Cerebellar nuclear complex (tissue), 1 donor: ENCODE results near the gene MMP21.

Experiments
- DNase-seq, 2 experiments: peaks; one replicate each; lab custom pipeline; 2025; lab: John Stamatoyannopoulos, UW

Gene MMP21, protein sequence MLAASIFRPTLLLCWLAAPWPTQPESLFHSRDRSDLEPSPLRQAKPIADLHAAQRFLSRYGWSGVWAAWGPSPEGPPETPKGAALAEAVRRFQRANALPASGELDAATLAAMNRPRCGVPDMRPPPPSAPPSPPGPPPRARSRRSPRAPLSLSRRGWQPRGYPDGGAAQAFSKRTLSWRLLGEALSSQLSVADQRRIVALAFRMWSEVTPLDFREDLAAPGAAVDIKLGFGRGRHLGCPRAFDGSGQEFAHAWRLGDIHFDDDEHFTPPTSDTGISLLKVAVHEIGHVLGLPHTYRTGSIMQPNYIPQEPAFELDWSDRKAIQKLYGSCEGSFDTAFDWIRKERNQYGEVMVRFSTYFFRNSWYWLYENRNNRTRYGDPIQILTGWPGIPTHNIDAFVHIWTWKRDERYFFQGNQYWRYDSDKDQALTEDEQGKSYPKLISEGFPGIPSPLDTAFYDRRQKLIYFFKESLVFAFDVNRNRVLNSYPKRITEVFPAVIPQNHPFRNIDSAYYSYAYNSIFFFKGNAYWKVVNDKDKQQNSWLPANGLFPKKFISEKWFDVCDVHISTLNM

DNA sequence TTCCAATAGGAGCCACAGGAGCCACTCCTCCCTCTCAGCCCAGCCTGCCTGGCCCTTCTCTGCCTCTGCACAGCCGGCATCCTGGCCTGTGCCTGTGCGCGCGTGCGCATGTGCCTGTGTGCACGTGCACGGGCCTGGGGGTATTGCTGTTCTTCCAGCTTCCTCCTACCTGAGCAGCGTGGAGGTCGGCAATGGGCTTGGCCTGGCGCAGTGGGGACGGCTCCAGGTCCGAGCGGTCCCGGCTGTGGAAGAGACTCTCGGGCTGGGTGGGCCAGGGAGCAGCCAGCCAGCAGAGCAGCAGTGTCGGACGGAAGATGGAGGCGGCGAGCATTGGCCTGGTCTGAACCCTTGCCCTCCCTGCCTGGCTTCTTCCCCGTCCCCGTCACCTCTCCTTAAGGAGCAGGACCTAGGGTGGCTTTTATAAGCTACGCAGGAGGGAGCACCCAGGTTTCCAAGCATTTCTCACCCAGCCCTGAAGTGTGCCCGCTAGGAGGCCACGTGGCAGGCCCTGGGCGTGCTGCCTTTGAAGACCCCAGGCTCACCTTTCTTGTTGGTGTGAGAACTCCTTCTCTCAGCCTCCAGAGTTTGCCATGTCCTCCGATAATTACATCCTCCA lies at the start of gene MMP21:
MMP21 (minus strand) TSS at position 331 of the 616 bp plus-strand sequence; CDS start at position 331, 0 bp downstream.
- DNase-seq = no peak

DNA sequence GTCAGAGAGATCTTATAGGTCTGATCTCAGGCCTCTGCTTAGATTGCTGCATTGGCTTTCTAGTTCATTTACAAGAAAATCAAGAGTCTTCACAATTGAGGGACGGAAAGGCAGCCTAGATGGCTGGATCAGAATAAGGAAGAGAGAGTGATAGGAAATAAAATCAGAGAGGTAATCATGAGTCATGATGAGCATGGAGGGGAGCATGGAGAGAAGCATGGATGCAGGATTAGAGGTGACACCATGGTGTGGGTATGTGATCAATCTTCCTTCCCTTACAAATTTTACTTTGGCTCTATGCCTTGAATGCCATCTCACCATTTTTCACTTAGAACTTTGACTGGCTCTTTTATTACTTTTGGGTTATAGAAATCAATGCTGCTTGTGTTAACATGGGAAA lies 49.1 kb upstream of the MMP21 start:
- no peak for DNase-seq

DNA sequence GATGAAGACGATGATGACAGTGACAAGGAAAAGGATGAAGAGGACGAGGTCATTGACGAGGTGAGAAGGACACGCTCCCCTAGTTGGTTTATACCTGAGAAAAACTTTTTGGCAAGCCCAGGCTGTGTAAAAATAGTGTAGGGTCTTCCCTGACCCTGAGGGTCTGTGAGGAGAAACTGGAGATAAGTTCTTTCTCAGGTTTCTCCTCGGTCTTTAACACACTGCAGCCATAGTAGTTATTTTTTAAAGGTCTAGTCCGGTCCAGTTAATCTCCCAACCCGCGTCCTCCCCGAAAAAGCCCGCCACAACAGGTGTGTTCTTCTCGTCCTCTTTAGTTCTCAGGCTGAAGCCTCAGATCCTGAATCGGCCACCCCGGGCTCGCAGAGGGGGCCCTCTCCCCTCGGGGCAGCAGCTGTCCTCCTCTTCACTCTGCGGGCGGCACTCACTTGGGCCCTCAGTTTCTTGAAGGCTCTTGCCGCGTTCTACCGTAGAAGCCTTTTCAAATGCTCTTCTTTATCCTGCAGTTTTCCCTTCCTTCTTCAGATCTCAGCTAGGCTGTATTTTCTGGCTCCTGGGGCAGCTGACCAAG lies 48.1 kb upstream of the MMP21 start:
- DNase-seq = no peak

DNA sequence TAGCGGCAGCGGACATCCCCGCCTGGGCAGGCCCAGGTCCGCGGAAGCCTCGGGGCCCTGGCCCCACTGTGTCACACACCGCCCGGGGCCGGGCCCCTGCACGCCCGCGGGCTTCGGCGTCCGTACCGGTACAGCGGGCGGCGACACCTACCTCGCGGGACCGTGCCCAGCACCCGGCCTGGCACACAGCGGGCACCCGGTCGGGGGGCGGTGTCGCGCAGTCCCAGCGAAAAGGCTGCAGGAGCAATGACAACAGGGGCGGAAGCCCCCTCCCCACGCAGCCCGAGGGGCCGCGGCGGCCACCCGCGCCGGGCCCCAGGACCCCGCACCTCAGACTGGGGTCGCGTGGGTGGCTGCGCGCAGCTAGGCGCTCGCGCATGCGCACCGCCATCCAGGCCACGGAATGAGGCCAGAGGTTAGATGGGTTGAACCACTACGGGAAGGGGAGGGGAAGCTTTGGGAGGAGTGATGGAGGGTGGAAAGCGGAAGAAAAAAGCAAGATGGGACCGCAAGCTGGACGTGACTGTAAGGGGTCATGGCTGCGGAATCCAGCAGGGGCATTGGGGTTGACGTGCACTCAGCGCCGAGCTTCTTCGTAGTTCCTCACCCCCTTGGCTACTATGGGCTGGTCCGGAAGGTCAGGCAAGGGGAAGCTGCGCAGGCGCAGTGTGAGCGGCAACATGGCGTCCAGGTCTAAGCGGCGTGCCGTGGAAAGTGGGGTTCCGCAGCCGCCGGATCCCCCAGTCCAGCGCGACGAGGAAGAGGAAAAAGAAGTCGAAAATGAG lies 47.4 kb upstream of the MMP21 start, which contains the start of the genes BCCIP and UROS:
BCCIP (plus strand) TSS at position 669 of the 785 bp plus-strand sequence; CDS start at position 681, 12 bp downstream.
UROS (minus strand) TSS at position 381 of the 785 bp plus-strand sequence. CDS start 6,759 bp downstream, outside the sequence.
- peak in 1 of 2 experiments; percentile 55 for DNase-seq

DNA sequence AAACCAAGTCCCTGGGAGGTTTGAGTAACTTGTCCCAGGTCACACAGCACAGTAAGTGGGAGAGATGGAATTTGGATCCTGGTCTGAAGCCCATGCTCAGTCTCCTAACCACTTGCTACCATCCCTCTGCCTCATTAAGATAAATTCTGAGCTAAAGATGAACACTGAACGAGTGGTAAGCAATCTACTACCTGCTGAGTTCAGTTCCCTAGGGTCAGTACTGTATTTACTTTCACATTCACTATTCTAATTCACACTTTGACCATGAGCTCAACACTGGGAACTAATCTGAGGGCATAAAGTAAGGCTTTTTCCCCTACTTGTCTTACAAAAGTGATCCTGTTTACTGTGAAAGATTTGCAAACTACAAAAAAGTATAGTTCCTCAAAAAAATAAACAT lies 45.1 kb upstream of the MMP21 start:
- no peak for DNase-seq

DNA sequence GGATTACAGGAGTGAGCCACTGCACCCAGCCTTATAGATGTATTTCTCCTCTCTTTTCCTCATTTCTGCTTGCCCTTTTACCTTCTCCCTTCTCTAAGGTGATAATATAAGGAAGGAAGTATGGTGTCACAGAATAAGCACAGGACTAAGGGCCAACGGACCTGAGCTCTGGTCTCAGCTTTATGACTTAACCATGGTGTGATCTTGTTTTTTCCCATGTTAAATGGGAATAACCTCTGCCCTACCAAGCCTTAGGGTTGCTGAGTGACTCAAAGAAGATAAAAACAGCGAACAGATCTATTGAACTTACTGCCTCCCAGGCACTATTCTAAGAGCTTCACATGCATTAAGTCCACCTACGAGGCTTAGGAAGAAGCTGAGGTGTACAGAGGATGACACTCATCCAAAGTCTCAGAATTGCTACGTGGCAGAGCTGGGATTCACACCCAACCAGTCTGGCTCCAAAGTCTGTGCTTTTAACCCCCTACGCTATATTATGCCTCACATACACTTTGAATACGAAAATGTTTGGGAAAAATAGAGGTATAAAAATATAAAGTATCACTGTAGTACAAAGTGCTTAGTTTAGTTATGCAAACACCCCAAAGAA lies 41.8 kb upstream of the MMP21 start:
- no peak for DNase-seq

DNA sequence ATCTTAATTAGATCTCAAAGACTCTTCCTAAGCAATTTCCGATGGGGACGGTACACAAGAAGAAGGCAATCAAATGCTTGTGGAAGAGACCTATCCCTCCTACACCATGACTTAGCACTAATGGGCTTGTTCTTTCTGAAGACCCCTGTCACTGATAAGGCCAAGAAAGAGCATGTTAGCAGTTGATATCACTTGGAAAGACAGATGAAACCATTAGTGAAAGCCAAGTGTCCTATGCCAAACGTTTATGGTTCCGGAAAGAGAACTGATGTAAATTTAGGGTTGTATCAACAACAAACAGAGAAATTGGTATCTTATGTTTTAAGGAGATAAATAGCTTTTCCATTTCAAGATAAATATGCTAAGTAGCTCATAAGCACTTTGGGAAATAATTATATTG lies 40.9 kb upstream of the MMP21 start:
- DNase-seq = no peak

DNA sequence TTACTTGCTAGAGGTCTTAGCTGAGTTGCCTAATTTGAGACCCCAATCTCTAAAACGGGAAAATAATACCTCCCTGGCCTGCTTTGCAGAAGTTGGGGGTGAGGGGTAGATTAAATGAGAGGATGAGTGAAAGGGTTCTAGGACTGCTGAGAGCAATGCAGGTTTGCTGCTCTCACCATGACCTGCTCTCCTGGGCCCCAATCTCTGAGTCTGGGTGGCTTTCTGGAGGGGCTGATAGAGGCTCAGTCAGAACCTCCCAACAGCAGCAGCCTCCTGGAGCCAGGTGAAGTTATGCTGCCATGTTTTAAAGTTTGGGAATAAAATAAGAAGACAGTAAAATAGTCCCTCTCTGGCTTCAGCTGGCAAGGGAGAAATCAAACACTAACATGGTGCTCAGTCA lies 40.1 kb upstream of the MMP21 start:
- no peak for DNase-seq

DNA sequence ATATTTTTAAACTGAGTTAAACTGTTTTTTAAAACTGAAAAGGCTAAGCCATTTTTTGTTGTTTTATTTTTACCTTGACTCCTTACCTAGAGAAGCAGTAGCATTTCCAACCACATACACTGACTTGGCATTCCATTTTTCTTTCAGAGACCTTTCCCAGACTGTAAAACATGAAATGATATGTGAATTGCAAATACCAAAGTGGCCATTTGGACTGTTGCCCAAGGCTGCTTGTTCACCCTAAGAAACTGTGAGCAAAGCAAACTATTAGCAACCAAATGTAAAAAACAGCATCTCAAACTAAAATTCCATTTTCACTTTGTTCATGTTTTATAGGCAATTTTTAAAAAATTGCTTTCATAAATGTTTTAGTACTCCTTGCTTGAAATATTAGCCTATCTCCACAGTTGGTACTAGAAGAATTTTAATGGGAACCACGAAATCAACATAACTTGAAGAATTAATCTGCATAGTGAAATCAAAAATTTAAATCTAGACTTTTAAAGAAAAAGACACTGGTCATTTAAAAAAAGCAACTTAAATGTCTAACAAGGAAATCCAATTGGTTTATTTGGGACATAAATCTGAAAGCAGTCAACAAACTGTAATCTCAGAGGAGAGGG lies 36.6 kb upstream of the MMP21 start:
- no peak for DNase-seq

DNA sequence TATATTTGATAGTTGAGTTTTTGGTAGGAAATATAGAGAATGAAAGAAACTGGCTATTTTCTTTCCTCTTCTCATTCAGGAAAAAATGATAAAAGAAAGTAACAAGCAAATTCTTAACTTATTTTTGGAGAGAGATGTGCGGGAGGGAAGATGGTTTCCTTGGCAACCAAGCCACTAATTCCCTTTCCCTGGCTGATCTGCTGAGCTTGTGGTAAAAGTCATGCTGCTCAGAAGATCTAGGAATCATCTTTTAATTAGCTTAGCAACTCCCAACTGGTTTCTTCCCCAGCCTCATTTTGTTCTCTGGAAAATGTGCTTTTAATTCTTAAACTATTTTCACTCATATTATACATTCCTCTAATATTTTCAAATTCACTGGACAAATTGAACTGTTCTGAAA lies 35.6 kb upstream of the MMP21 start:
- DNase-seq = no peak

DNA sequence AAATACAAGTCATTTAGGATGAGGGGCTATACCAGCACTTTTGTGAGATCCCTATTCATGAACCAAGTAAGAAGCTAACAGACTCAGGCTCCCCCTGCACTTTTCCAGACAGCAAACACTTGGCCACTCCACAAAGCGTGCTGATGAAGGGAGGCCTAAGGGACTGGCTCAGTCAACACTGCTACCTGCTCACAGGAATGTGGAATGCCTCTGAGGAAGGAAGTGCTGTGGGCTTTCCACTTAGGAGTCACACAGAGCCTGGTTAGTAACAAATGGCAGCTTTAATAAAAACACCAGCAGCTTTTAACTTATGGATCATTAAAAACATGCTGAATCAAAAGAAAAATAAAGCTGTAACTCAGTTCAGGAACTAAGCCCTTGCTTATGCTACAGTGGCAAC lies 32.4 kb upstream of the MMP21 start:
- DNase-seq = no peak

DNA sequence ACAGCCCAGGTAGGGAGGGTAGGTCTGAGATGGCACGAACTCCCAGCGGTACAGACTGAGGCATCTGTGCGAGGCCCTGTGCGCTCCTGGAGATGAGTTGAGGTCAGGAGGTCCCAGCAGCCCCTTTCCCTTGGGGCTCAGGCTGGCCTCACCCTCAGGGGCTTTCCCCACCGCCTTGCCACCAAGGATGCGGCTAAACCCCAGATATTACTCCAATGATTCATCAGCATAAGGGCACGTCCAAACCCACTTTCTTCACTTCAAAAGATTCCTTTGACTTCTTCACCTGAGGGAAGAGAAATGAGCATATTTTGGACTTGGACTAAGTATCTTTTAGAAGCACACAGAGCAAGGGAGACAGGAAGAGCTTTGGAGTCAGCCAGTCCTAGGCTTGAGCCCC lies 27.1 kb upstream of the MMP21 start:
- DNase-seq = no peak

DNA sequence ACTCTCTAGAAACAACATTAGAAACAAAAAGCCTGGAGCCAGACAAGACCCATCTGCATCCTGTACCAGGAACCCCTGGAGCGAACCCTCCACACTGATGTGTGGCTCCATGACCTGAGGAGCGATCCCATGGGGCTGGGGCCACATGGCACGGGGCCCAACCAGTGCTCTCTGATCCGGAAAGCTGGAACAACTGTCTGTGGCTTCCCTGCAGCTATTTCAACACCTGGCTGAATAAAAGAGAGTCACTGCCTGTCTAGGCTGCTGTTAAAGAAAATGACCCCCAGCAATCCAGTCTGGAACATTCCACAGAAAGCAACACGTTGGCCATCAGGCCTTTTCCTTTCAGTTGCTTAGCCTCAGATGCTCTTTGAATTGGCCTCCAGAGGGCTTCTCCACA lies 26.5 kb upstream of the MMP21 start:
- DNase-seq = no peak

DNA sequence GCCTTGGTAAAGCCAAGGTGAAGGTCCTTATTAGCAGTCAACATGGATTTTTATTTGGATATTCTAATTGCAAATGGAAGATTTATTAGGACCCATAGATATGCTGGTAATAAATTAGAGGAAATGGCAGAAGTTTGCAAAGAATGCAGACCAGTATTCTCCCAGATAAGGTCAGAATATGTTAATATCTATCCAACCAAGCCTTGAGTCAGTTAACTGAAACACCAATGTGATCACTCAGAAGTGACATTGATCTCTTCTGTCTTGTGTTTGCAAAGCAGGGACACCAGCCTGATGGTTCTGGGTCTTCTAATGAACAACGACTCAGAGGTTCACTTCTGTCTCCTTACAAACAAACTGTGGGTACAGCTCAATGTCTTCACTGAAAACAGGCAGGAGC lies 26.0 kb upstream of the MMP21 start:
- no peak for DNase-seq

DNA sequence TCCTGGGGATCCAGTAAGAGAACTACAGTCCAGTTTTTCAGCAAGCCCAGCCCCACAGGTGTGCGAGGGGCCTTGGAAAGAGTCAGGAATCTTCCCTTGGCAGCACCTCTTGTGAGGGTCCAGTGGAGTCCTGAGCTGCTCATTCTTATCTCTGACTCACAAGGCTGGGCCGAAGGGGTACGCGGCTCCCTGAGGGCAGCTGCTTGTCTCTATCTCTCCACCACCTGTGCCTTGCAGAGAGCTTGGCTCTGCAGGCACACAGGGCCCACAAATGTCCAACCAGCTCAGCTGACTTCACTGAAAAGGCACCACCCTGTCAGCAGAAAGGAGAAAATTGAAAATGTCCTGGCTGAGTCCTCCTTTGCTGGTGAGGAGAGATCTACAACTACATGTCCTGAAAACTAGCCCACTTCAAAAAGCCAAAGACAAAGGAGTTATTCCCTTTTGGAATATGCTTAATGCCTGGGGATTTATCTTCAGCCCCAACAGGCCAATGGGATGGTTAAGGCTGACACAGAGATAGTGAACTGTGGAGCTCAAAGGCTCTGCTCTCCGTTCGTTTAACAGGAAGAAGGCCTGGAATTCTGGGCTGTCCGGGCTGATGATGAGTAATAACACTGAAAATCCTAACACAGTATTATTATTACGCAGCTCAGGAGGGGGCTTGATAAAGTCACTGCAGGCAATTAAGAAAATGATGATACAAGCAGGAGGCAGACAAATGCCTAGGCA lies 24.0 kb upstream of the MMP21 start:
- no peak for DNase-seq

DNA sequence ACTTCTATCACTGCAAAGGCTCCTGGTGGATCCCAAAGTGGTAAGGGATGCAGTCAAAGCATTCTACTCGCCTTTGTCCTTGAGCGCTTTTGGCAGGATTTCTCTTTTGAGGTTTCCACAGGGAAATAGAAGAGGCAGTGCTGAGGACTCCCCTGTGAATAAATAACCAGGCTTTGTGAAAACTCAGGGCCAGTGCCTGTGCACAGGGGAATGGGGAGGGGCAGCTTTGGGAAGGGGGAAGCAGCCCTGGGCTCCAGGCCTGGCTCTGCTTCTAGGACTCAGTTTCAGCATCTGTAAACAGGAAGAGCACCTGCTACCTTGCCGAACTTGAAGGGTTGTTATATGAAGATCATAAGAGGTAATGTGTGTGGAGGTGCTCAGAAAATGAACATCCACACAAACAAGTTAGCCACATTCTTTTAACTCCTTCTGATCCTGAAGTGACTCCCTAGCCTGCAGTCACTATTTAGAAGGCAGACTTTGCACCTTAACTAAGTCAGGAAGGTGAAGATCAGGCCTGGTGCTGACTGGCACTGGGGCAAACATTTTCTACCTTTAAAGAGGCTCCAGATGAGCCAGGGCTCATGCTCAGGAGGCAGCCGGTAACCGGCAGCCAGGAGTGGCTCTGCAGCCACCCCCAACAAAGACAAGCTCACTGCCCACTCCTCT lies 22.5 kb upstream of the MMP21 start:
- no peak for DNase-seq

DNA sequence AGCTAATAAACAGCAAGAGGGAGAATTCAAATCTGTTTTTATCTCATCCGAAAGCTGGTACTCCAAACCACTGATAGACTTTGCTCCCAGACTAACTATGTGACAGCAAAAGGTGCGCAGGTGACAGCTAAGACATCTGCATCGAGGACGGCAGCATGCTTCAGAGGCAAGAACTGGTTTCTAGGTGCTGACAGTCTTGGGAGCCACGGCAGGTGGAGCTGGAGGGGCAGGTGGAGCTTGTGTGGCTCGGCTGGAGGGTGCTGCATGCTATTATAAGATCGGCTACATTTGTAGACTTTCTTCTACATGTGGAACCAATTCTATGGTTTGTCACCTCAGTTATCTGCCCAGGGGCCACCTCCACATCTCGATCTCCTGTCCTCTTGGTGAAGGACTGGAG lies 21.8 kb upstream of the MMP21 start:
- DNase-seq = no peak

DNA sequence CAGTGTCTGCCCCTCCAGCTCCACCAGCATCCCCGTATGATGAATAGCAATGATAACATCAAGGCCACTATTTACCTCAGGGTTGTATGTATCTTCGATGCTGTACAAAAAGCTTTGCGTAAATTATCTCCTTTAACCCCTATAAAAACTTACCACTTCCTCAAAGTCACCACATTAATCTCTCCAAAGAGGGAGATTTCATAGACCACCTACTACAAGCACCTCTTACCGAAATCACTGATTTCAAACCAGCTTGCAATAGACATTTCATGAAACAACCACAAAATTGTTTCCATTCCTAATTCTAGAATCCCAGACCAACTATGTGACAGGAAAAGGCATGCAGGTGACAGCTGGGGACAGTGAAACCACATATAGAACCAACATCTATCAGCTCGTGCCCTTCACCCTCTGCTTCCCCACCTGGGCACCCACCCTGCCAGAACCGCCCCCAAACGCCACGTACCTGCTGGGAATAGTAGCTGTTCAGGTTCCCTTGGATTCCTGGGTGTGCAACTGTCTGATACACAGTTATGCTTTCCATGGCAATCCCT lies 20.1 kb upstream of the MMP21 start:
- no peak for DNase-seq

DNA sequence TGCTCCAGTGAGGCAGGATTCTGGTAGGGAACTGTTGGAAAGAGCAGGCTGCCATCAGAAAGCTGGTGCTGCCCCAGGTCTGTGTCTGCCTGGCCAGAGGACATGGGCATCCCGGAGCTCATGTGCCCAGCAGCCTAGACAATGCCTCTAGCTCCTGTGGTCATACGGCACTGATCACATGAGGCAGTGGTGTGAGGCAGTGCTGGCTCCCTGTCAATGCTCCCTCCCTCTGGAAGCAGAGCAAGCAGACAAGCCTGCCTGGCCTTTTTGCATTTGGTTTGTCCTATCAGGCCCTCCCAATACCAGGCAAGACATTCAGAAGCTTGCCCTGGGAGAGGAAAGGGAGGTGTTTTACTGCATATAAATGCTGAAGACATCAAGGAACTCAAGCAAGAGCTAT lies 19.5 kb upstream of the MMP21 start:
- no peak for DNase-seq
